OCI-LY3 (cell line): ENCODE data around the gene FHL2.

Experiments
- EZH2phosphoT487 ChIP-seq: fragments of 200-600 bp; shearing (Covaris generic); IDR thresholded peaks from 2 replicates; pipeline ENCODE4 v1.6.1; 2018; ENCODE audit warnings: antibody characterized with exemption, mixed run types, low read depth
- TF ChIP-seq, protein P1 (sequence below): fragments of 200-600, 300-600 bp; sonication (generic); IDR thresholded peaks from 2 replicates; pipeline ENCODE4 v1.5.1; 2014; ENCODE audit warnings: antibody characterized with exemption, low read length, low read depth

DNA sequence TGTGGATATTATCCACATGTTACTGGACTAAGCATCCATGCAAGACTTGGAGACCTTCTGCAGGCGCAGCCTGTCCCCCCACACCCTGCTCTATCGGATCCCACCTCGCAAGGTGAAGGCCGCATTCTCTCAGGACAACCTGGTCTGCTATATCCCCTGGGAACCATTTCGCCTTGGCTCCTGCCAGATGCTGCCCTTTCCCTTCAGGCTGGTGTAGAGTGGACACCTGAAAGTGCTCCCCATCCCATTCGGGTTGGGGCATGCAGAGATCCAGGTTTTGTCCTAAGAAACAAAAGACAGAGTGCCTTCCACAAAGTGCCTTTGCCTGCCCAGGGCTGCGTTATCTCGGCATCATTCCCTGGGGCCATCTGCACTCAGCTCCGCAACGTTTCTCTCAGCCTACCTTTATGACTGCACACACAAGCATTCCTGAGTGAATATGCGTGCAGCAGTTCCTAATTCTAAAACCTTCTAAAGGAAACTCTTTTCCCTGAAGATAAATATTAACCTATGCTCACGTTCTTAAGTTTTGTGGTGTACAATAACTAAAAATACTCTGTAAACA, 20.5 kb downstream of the FHL2 start:
- TF ChIP-seq, protein P1, sequence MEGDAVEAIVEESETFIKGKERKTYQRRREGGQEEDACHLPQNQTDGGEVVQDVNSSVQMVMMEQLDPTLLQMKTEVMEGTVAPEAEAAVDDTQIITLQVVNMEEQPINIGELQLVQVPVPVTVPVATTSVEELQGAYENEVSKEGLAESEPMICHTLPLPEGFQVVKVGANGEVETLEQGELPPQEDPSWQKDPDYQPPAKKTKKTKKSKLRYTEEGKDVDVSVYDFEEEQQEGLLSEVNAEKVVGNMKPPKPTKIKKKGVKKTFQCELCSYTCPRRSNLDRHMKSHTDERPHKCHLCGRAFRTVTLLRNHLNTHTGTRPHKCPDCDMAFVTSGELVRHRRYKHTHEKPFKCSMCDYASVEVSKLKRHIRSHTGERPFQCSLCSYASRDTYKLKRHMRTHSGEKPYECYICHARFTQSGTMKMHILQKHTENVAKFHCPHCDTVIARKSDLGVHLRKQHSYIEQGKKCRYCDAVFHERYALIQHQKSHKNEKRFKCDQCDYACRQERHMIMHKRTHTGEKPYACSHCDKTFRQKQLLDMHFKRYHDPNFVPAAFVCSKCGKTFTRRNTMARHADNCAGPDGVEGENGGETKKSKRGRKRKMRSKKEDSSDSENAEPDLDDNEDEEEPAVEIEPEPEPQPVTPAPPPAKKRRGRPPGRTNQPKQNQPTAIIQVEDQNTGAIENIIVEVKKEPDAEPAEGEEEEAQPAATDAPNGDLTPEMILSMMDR: no peak
- no peak for TF ChIP-seq EZH2phosphoT487
